ENCODE data around the gene GPC1. TPM values are rescaled to one million over a fixed set of nuclear protein-coding genes. Genes with fewer than 3 reads are reported as not detected.

The GPC1 gene
- total RNA-seq, 1 donor from 2014 or later: 14.2 TPM

DNA sequence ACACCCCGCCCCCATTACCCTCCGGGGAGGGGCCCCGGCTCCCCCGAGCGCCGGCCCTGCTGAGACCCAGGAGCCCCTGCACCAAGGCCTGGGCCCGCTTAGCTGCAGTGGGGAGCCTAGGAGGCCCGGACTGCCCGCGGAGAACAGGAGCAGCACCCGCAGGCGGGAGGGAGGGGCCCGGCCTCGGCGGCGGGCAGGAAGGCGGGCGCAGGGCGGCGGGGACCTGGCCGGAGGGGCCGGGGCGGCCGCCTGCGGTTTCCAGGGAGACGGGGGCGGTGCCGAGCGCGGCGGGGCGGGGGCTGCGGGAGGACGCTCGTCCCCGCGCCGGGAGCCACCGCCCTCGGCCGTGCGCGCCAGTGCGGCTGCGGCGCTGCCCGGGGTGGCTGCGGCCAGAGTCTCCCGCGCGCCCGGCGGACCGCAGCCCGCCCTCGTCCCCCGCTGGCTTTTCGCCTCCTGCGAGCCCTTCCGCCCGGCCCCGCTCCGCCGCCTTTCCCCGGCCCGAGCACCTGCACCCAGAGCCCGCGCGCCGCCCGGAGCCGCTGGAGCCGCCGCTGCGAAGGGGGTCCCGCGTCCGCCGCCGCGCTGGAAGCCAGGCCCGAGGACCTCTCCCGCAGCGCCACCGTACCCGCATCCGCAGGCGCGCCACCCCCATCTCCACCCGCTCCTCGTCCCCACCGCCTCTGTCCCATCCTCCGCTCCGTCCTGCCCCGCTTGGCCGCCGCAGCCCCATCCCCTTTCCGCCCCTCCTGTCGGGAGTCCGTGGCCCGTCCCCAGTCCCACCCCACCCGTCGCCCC, 17.2 kb downstream of the GPC1 start:
- Histone ChIP-seq H3K4me2 (peak overlapping the region; percentile 79), H3K4me3 (peak overlapping the region; percentile 75), H3K27me3 (peaks cover 36% of the 10 kb centered on the region), H3K79me2 (ENCODE audit: low read depth) (peaks cover 15% of the 10 kb centered on the region), H3K9ac (no peak overlapping the region), H3K9me3 (ENCODE audit: low read depth) (no peaks in the 10 kb centered on the region), H3K36me3 (no peaks in the 10 kb centered on the region), H3K27ac (no peak overlapping the region), H3F3A (ENCODE audit: low read depth) (peaks cover 28% of the 10 kb centered on the region), H4K20me1 (ENCODE audit: low read depth) (peaks cover 89% of the 10 kb centered on the region), H2AFZ (replicated peaks) (no peak overlapping the region), H3K4me1 (peaks cover 65% of the 10 kb centered on the region)
- DNase-seq (ENCODE audit: low spot score): peak; percentile 91
- TF ChIP-seq, protein P1, sequence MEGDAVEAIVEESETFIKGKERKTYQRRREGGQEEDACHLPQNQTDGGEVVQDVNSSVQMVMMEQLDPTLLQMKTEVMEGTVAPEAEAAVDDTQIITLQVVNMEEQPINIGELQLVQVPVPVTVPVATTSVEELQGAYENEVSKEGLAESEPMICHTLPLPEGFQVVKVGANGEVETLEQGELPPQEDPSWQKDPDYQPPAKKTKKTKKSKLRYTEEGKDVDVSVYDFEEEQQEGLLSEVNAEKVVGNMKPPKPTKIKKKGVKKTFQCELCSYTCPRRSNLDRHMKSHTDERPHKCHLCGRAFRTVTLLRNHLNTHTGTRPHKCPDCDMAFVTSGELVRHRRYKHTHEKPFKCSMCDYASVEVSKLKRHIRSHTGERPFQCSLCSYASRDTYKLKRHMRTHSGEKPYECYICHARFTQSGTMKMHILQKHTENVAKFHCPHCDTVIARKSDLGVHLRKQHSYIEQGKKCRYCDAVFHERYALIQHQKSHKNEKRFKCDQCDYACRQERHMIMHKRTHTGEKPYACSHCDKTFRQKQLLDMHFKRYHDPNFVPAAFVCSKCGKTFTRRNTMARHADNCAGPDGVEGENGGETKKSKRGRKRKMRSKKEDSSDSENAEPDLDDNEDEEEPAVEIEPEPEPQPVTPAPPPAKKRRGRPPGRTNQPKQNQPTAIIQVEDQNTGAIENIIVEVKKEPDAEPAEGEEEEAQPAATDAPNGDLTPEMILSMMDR (IDR thresholded peaks at IDR 0.05): no peak
- TF ChIP-seq EZH2 (IDR thresholded peaks at IDR 0.05): no peak
- no peak for TF ChIP-seq EZH2phosphoT487 (IDR thresholded peaks at IDR 0.05)
- Mint-ChIP-seq H3K4me1 (peaks cover 42% of the 10 kb centered on the region), H3K27ac (no peak overlapping the region), H3K9me3 (no peaks in the 10 kb centered on the region), H3K4me3 (peak overlapping the region; percentile 83), H3K27me3 (ENCODE audit: insufficient read depth, low read depth) (peaks cover 8% of the 10 kb centered on the region), H3K36me3 (no peaks in the 10 kb centered on the region)

DNA sequence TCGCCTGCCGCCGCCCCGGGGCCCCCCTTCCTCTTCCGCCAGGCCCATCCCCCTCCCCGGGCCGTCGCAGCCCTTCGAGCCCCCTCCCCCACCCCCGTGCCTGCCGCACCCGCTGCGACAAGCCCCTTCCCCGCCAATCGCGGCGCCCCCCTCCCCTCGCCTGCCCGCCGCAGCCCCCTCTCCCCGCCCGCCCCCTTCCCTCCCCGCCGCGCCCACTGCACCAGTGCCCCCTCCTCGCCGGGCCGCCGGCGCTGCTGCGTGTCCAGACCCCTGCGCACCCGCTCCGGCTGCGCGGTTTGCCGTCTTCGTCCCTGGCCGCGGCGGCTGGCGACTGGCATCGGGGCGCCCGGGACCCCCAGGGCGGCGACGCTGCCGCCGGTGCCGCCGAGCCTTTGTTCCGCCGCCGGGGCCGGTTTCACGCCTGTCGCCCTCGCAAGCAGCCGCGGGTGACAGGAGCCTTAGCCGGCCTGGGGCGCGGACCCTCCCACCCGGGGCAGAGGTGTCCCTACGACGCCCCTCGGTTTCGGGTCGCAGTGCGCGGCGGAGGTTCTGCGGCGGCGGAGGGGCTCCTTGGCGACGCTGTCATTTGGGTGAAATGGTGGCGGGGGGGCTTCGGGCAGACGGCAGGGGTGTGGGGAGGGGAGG, 18.1 kb downstream of the GPC1 start:
- Histone ChIP-seq H2AFZ (replicated peaks) (no peak overlapping the region), H3K79me2 (ENCODE audit: low read depth) (peaks cover 15% of the 10 kb centered on the region), H3K27me3 (peaks cover 36% of the 10 kb centered on the region), H3K27ac (no peak overlapping the region), H3F3A (ENCODE audit: low read depth) (peaks cover 28% of the 10 kb centered on the region), H3K9ac (no peak overlapping the region), H3K4me2 (peak overlapping the region; percentile 95), H3K4me1 (peaks cover 67% of the 10 kb centered on the region), H3K36me3 (no peaks in the 10 kb centered on the region), H3K4me3 (peak overlapping the region; percentile 65), H3K9me3 (ENCODE audit: low read depth) (no peaks in the 10 kb centered on the region), H4K20me1 (ENCODE audit: low read depth) (peaks cover 89% of the 10 kb centered on the region)
- H3K9me3 Mint-ChIP-seq: no peaks in the 10 kb centered on the region
- H3K4me1 Mint-ChIP-seq: peaks cover 45% of the 10 kb centered on the region
- DNase-seq (ENCODE audit: low spot score): peak; percentile 75
- H3K36me3 Mint-ChIP-seq: no peaks in the 10 kb centered on the region
- H3K27ac Mint-ChIP-seq: peak overlapping the region; percentile 85
- TF ChIP-seq EZH2 (IDR thresholded peaks at IDR 0.05): no peak
- TF ChIP-seq, protein P1 (IDR thresholded peaks at IDR 0.05): no peak
- TF ChIP-seq EZH2phosphoT487 (IDR thresholded peaks at IDR 0.05): no peak
- peaks cover 8% of the 10 kb centered on the region for H3K27me3 Mint-ChIP-seq (ENCODE audit: insufficient read depth, low read depth)
- peak overlapping the region; percentile 93 for H3K4me3 Mint-ChIP-seq

DNA sequence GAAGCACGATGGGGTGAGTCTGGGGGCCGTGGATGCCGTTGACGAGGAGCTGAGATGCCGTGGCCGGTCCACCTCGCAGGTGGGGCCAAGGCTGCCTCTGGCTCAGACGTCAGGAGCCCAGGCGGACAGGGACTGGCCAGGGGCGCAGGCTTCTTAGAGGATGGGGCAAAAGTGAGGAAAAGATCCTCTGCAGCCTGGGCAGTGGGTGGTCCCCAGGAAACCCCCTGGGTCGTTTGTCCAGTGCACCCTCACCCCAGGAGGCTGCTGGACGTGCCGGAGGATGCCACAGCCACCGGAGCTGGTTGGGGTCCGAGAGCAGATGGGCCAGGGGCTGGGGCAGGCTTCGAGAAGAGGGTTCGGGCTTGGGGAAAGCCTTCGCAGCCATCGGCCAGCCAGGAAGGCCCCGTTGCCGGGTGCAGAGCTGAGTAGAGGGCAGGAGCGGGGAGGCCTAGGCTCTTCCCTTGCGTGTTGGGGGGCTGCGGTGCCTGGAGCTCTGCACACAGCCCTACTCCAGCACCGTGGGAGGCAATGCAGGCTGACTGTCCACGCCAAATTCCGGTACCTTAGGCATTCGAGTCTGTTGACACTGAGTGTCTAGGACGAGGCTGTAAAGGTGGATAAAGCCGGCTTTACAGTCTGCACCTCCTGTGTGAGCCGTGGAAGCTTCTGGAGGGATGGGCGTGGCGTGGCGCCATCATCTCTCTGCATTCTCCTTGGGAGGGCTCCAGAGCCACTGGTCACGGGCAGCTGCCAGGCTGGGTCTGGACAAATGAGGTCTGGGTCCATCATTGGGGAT, 18.8 kb downstream of the GPC1 start:
- peak overlapping the region; percentile 95 for H3K4me2 ChIP-seq
- H2AFZ ChIP-seq (replicated peaks): no peak overlapping the region
- no peak overlapping the region for H3K9ac ChIP-seq
- peak overlapping the region; percentile 65 for H3K4me3 ChIP-seq
- Mint-ChIP-seq H3K4me3 (peak overlapping the region; percentile 93), H3K9me3 (no peaks in the 10 kb centered on the region), H3K27ac (peak overlapping the region; percentile 85), H3K27me3 (ENCODE audit: insufficient read depth, low read depth) (peaks cover 8% of the 10 kb centered on the region), H3K4me1 (peaks cover 45% of the 10 kb centered on the region), H3K36me3 (no peaks in the 10 kb centered on the region)
- peaks cover 15% of the 10 kb centered on the region for H3K79me2 ChIP-seq (ENCODE audit: low read depth)
- no peaks in the 10 kb centered on the region for H3K9me3 ChIP-seq (ENCODE audit: low read depth)
- peaks cover 71% of the 10 kb centered on the region for H3K4me1 ChIP-seq
- peaks cover 36% of the 10 kb centered on the region for H3K27me3 ChIP-seq
- no peaks in the 10 kb centered on the region for H3K36me3 ChIP-seq
- peaks cover 26% of the 10 kb centered on the region for H3F3A ChIP-seq (ENCODE audit: low read depth)
- peak; percentile 42 for DNase-seq (ENCODE audit: low spot score)
- peaks cover 89% of the 10 kb centered on the region for H4K20me1 ChIP-seq (ENCODE audit: low read depth)
- TF ChIP-seq EZH2phosphoT487 (IDR thresholded peaks at IDR 0.05) (peak; percentile 20), EZH2 (IDR thresholded peaks at IDR 0.05) (peak; percentile 70)
- TF ChIP-seq, protein P1 (IDR thresholded peaks at IDR 0.05): no peak
- H3K27ac ChIP-seq: no peak overlapping the region

Data from neural progenitor cell (in vitro differentiated cells).